ENCODE data around the gene PPP2R3A. TPM values are rescaled to one million over a fixed set of nuclear protein-coding genes. Genes with fewer than 3 reads are reported as not detected.

The PPP2R3A gene
- total RNA-seq, 6 experiments from 2014 or later = 1.0 to 3.2 (median 1.7) TPM

- Histone ChIP-seq H3K4me3 (no peak overlapping the region), H3K27ac (no peak overlapping the region), H3K4me1 (no peaks in the 10 kb centered on the region), H3K9me3 (no peaks in the 10 kb centered on the region), H3K27me3 (no peaks in the 10 kb centered on the region), H3K36me3 (no peaks in the 10 kb centered on the region)
- TF ChIP-seq CTCF (IDR thresholded peaks at IDR 0.05) (no peak), POLR2A (IDR thresholded peaks at IDR 0.05) (no peak)
- no peak for ATAC-seq
- intact Hi-C loops (cut with DNase I) = loop anchor here in 1 of 2 donors (10.0 kb wide), 1 partner anchor 123 kb away; no protein-coding TSS in a partner anchor
- WGBS (ENCODE audit: insufficient coverage, low coverage, low lambda C conversion rate, missing lambda C conversion rate) = 96% methylated on average over 7 of the region's 7 CpGs
- no peak for DNase-seq
These were observed 82.5 kb downstream of the PPP2R3A start for GRCh38 chr3:136048068-136048467.

GRCh38 chr3:136050250-136050649 is 84.7 kb downstream of the PPP2R3A start:
- no peak for DNase-seq
- Histone ChIP-seq H3K27ac (no peak overlapping the region), H3K4me1 (no peaks in the 10 kb centered on the region), H3K4me3 (no peak overlapping the region), H3K9me3 (no peaks in the 10 kb centered on the region), H3K36me3 (no peaks in the 10 kb centered on the region), H3K27me3 (no peaks in the 10 kb centered on the region)
- ATAC-seq = no peak
- 43% methylated on average over 6 of the region's 6 CpGs for WGBS (ENCODE audit: insufficient coverage, low coverage, low lambda C conversion rate, missing lambda C conversion rate)
- TF ChIP-seq CTCF (IDR thresholded peaks at IDR 0.05) (no peak), POLR2A (IDR thresholded peaks at IDR 0.05) (no peak)
- intact Hi-C loops (cut with DNase I) = no loop called here

GRCh38 chr3:136055491-136055890 is 90.0 kb downstream of the PPP2R3A start:
- H3K36me3 ChIP-seq = no peaks in the 10 kb centered on the region
- no peak for TF ChIP-seq CTCF (IDR thresholded peaks at IDR 0.05)
- no peak for TF ChIP-seq POLR2A (IDR thresholded peaks at IDR 0.05)
- no peaks in the 10 kb centered on the region for H3K9me3 ChIP-seq
- intact Hi-C loops (cut with DNase I) = no loop called here
- H3K27ac ChIP-seq = no peak overlapping the region
- WGBS (ENCODE audit: insufficient coverage, low coverage, low lambda C conversion rate, missing lambda C conversion rate) = 58% methylated on average over 4 of the region's 4 CpGs
- no peak for DNase-seq
- no peak for ATAC-seq
- H3K4me1 ChIP-seq = no peaks in the 10 kb centered on the region
- no peaks in the 10 kb centered on the region for H3K27me3 ChIP-seq
- no peak overlapping the region for H3K4me3 ChIP-seq

GRCh38 chr3:136067211-136067610 is 101.7 kb downstream of the PPP2R3A start:
- no peak for ATAC-seq
- Histone ChIP-seq H3K27me3 (no peaks in the 10 kb centered on the region), H3K9me3 (no peaks in the 10 kb centered on the region), H3K27ac (no peak overlapping the region), H3K4me3 (no peak overlapping the region), H3K36me3 (no peaks in the 10 kb centered on the region), H3K4me1 (no peaks in the 10 kb centered on the region)
- WGBS (ENCODE audit: insufficient coverage, low coverage, low lambda C conversion rate, missing lambda C conversion rate) = 79% methylated on average over 2 of the region's 2 CpGs
- DNase-seq = no peak
- intact Hi-C loops (cut with DNase I) = no loop called here
- TF ChIP-seq POLR2A (IDR thresholded peaks at IDR 0.05) (no peak), CTCF (IDR thresholded peaks at IDR 0.05) (no peak)

- no peaks in the 10 kb centered on the region for H3K4me1 ChIP-seq
- no peak overlapping the region for H3K4me3 ChIP-seq
- no peak overlapping the region for H3K27ac ChIP-seq
- intact Hi-C loops (cut with DNase I) = no loop called here
- WGBS (ENCODE audit: insufficient coverage, low coverage, low lambda C conversion rate, missing lambda C conversion rate) = 90% methylated on average over 5 of the region's 5 CpGs
- no peak for TF ChIP-seq CTCF (IDR thresholded peaks at IDR 0.05)
- no peak for TF ChIP-seq POLR2A (IDR thresholded peaks at IDR 0.05)
- H3K36me3 ChIP-seq = no peaks in the 10 kb centered on the region
- ATAC-seq = no peak
- H3K27me3 ChIP-seq = no peaks in the 10 kb centered on the region
- DNase-seq = no peak
- no peaks in the 10 kb centered on the region for H3K9me3 ChIP-seq
These were observed 103.2 kb downstream of the PPP2R3A start for GRCh38 chr3:136068708-136069107.

All from right lobe of liver (tissue), 6 donors.